A549 (cell line): ENCODE data around the gene VSTM4.

Experiments used
- CTCF ChIP-seq: fragments of >200 bp; sonication (Bioruptor Twin); formaldehyde crosslinking; IDR thresholded peaks from 3 replicates; pipeline ENCODE4 v1.5.1; 2016
- E2F6 ChIP-seq: IDR thresholded peaks from 2 replicates; pipeline ENCODE4 v1.6.1; 2012; ENCODE audit warnings: low read depth, borderline replicate concordance
- EP300 ChIP-seq, 2 experiments: fragments of >200 bp; sonication (Bioruptor Twin); formaldehyde crosslinking; IDR thresholded peaks; 2 replicates in 1 of 2; 3 replicates in 1 of 2; pipeline ENCODE4 v1.6.1; 2016 to 2017
- HMGXB4 ChIP-seq: fragments of 250-450 bp; sonication (Bioruptor Pico); IDR thresholded peaks from 2 replicates; pipeline ENCODE4 v1.5.0; 2021; ENCODE audit warnings: mild to moderate bottlenecking, moderate library complexity, borderline replicate concordance
- POLR2A ChIP-seq: IDR thresholded peaks from 2 replicates; pipeline ENCODE4 v1.6.1; 2012; ENCODE audit warnings: mild to moderate bottlenecking, low read length

- TF ChIP-seq CTCF: no peak
- TF ChIP-seq EP300 (IDR thresholded peaks at IDR 0.05): no peak
- TF ChIP-seq POLR2A: no peak
- TF ChIP-seq E2F6: no peak
- TF ChIP-seq HMGXB4 (CRISPR knock-in tag): no peak
These were observed 140.7 kb downstream of the VSTM4 start for GRCh38 chr10:48974510-48975156.
